ENCODE data around the gene VPS52.
"Not testable (repeated sequence)": the region's sequence is repeated elsewhere in the genome, so short reads cannot be mapped to it uniquely, and the experiment has no call there.

VPS52 gene

GRCh38 chr6:33285214-33285613 is 13.5 kb upstream of the VPS52 start:
- in situ Hi-C loops (cut with MboI; ENCODE audit: low sequenced_read_pairs): not testable (repeated sequence)

GRCh38 chr6:33280539-33280938 is 8.9 kb upstream of the VPS52 start:
- in situ Hi-C loops (cut with MboI; ENCODE audit: low sequenced_read_pairs): no loop called here

GRCh38 chr6:33279971-33280511 is 8.4 kb upstream of the VPS52 start:
- in situ Hi-C loops (cut with MboI; ENCODE audit: low sequenced_read_pairs): no loop called here

- in situ Hi-C loops (cut with MboI; ENCODE audit: low sequenced_read_pairs): no loop called here
These were observed 7.6 kb upstream of the VPS52 start for GRCh38 chr6:33279257-33279695.

- in situ Hi-C loops (cut with MboI; ENCODE audit: low sequenced_read_pairs): no loop called here
These were observed 7.1 kb upstream of the VPS52 start for GRCh38 chr6:33278810-33279209.

GRCh38 chr6:33278392-33278741 is 6.7 kb upstream of the VPS52 start:
- in situ Hi-C loops (cut with MboI; ENCODE audit: low sequenced_read_pairs): no loop called here

- in situ Hi-C loops (cut with MboI; ENCODE audit: low sequenced_read_pairs): no loop called here
These were observed 6.2 kb upstream of the VPS52 start for GRCh38 chr6:33277663-33278391.

- in situ Hi-C loops (cut with MboI; ENCODE audit: low sequenced_read_pairs): no loop called here
These were observed 5.4 kb upstream of the VPS52 start, which contains the start of gene B3GALT4 for GRCh38 chr6:33276864-33277662. Gene B3GALT4 (plus strand): TSS chr6:33277123. CDS start chr6:33277420, 297 bp downstream.

GRCh38 chr6:33276581-33276863 is 4.8 kb upstream of the VPS52 start:
- in situ Hi-C loops (cut with MboI; ENCODE audit: low sequenced_read_pairs): no loop called here

- in situ Hi-C loops (cut with MboI; ENCODE audit: low sequenced_read_pairs): not testable (repeated sequence)
These were observed 4.3 kb upstream of the VPS52 start for GRCh38 chr6:33275795-33276580.

- in situ Hi-C loops (cut with MboI; ENCODE audit: low sequenced_read_pairs): no loop called here
These were observed 2.5 kb upstream of the VPS52 start for GRCh38 chr6:33273924-33274902.

- in situ Hi-C loops (cut with MboI; ENCODE audit: low sequenced_read_pairs): no loop called here
These were observed 1.6 kb upstream of the VPS52 start for GRCh38 chr6:33273129-33273923.

GRCh38 chr6:33272275-33273128 is 826 bp upstream of the VPS52 start:
- in situ Hi-C loops (cut with MboI; ENCODE audit: low sequenced_read_pairs): no loop called here

GRCh38 chr6:33271117-33271467 is 584 bp downstream of the VPS52 start:
- in situ Hi-C loops (cut with MboI; ENCODE audit: low sequenced_read_pairs): no loop called here

GRCh38 chr6:33264015-33264414 is 7.7 kb downstream of the VPS52 start:
- in situ Hi-C loops (cut with MboI; ENCODE audit: low sequenced_read_pairs): no loop called here

- in situ Hi-C loops (cut with MboI; ENCODE audit: low sequenced_read_pairs): not testable (repeated sequence)
These were observed 9.2 kb downstream of the VPS52 start for GRCh38 chr6:33262490-33262889.

- in situ Hi-C loops (cut with MboI; ENCODE audit: low sequenced_read_pairs): no loop called here
These were observed 12.6 kb downstream of the VPS52 start for GRCh38 chr6:33259032-33259431.

GRCh38 chr6:33254591-33254990 is 17.1 kb downstream of the VPS52 start:
- in situ Hi-C loops (cut with MboI; ENCODE audit: low sequenced_read_pairs): no loop called here

GRCh38 chr6:33252759-33253158 is 18.9 kb downstream of the VPS52 start:
- in situ Hi-C loops (cut with MboI; ENCODE audit: low sequenced_read_pairs): no loop called here

Data from HL-60/S4 treated with phorbol 12-myristate 13-acetate at 8.2 ng/mL for 4 days and 3 days (cell line).